Left lung (tissue), 10 donors: ENCODE results near the gene LRRFIP2. TPM values are rescaled to one million over a fixed set of nuclear protein-coding genes. Genes with fewer than 3 reads are reported as not detected.

ENCODE experiments used
- ATAC-seq: fragments of 200-7000 bp; cut with Tn5 transposase; one replicate; pipeline ENCODE4 v1.9.1; 2020; ENCODE audit warnings: moderate library complexity
- DNase-seq, 4 donors: peaks; one replicate each; pipeline ENCODE4 v3.0.0-alpha.2; 2013 to 2020
- H3K27ac ChIP-seq, 2 donors: fragments of 200-600 bp; sonication (generic) in 1 of 2; one replicate each; pipeline versions ENCODE4 v1.5.0 to v1.8.0; 2020 to 2021
- H3K27me3 ChIP-seq, 2 donors: fragments of 200-600 bp; sonication (generic) in 1 of 2; one replicate each; pipeline versions ENCODE4 v1.5.0 to v1.8.0; 2020 to 2021
- H3K36me3 ChIP-seq, 2 donors: fragments of 200-600 bp; sonication (generic) in 1 of 2; one replicate each; pipeline versions ENCODE4 v1.5.0 to v1.8.0; 2020 to 2021
- H3K4me1 ChIP-seq, 2 donors: fragments of 200-600 bp; one replicate each; pipeline ENCODE4 v1.8.0; 2021
- H3K4me3 ChIP-seq, 2 donors: fragments of 200-600 bp; sonication (generic) in 1 of 2; one replicate each; pipeline versions ENCODE4 v1.5.0 to v1.8.0; 2020 to 2021; ENCODE audit warnings: mild to moderate bottlenecking in 1 of 2
- H3K9me3 ChIP-seq, 2 donors: fragments of 200-600 bp; sonication (generic) in 1 of 2; one replicate each; pipeline versions ENCODE4 v1.5.0 to v1.8.0; 2020 to 2021
- CTCF ChIP-seq, 2 donors: fragments of 200-600 bp; sonication (generic) in 1 of 2; IDR thresholded peaks; one replicate each; pipeline versions ENCODE4 v1.5.0 to v1.8.0; 2021; ENCODE audit warnings: antibody characterized with exemption in 2 of 2
- intact Hi-C, 2 donors: fragments of 100-400 bp; cut with DNase I; formaldehyde crosslinking; loops; one replicate each; pipeline versions ENCODE4 v1.11.2 to v1.14.2; 2022
- polyA plus RNA-seq, 6 donors: library from polyadenylated mRNA; unstranded; fragments of 120-200 nt; gene quantifications; one replicate each; pipeline ENCODE4 v1.2.1, GENCODE V29; 2013; ENCODE audit not compliant: insufficient read length in 6 of 6
- total RNA-seq, 2 donors: library from RNA; stranded (reverse); fragmentation: NEBNext Ultra II Directional; extraction: Animal tissue kit (Norgen Biotek cat#: 25700); gene quantifications; one replicate each; pipeline ENCODE4 v1.2.1, GENCODE V29; 2021
- donor health status: DM: no; HTN: yes; CAD: no.
- donor health status: DM: no; HTN: no; CAD: no.

LRRFIP2 gene
- total and polyA plus RNA-seq, 8 donors: 52.6 to 76.3 (median 66.0) TPM

- no peaks in the 10 kb centered on the region for H3K4me1 ChIP-seq
- H3K9me3 ChIP-seq: no peaks in the 10 kb centered on the region
- DNase-seq (no peak), ATAC-seq (no peak)
- intact Hi-C loops: no loop called here
- TF ChIP-seq CTCF (IDR thresholded peaks at IDR 0.05): no peak
- H3K27ac ChIP-seq: no peak overlapping the region
- H3K36me3 ChIP-seq: no peaks in the 10 kb centered on the region
- H3K27me3 ChIP-seq: no peaks in the 10 kb centered on the region
- H3K4me3 ChIP-seq: no peak overlapping the region
Observed at GRCh38 chr3:37200141-37200540, 25.8 kb upstream of the LRRFIP2 start.

DNA sequence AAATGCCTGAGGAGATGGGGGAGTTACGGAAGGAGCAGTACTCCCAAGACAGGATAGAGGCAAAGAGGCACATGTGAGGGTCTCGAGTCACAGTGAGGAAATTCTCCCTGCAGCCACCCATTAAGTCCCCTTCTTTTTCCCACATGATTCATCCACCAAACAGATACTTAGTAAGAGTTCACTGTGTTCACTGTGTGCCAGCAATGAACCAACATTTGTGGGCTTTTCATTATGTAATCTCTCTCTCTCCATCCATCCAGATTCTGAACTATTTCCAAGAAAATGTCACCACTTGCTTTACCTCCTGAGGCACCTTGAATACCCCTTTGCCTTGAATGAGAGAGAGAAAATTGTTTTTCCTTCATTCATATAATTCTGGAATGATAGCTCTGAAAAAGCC is 24.6 kb upstream of the LRRFIP2 start:
- TF ChIP-seq CTCF (IDR thresholded peaks at IDR 0.05): no peak
- H3K4me1 ChIP-seq: no peaks in the 10 kb centered on the region
- no peak overlapping the region for H3K27ac ChIP-seq
- DNase-seq: no peak
- H3K9me3 ChIP-seq: no peaks in the 10 kb centered on the region
- no peak for ATAC-seq
- no peaks in the 10 kb centered on the region for H3K27me3 ChIP-seq
- intact Hi-C loops: no loop called here
- H3K36me3 ChIP-seq: no peaks in the 10 kb centered on the region
- no peak overlapping the region for H3K4me3 ChIP-seq

GRCh38 chr3:37198547-37198946 is 24.2 kb upstream of the LRRFIP2 start:
- ATAC-seq (no peak), DNase-seq (no peak)
- Histone ChIP-seq H3K9me3 (no peaks in the 10 kb centered on the region), H3K36me3 (no peaks in the 10 kb centered on the region), H3K27me3 (no peaks in the 10 kb centered on the region), H3K27ac (no peak overlapping the region), H3K4me3 (no peak overlapping the region), H3K4me1 (no peaks in the 10 kb centered on the region)
- intact Hi-C loops: no loop called here
- TF ChIP-seq CTCF (IDR thresholded peaks at IDR 0.05): no peak

DNA sequence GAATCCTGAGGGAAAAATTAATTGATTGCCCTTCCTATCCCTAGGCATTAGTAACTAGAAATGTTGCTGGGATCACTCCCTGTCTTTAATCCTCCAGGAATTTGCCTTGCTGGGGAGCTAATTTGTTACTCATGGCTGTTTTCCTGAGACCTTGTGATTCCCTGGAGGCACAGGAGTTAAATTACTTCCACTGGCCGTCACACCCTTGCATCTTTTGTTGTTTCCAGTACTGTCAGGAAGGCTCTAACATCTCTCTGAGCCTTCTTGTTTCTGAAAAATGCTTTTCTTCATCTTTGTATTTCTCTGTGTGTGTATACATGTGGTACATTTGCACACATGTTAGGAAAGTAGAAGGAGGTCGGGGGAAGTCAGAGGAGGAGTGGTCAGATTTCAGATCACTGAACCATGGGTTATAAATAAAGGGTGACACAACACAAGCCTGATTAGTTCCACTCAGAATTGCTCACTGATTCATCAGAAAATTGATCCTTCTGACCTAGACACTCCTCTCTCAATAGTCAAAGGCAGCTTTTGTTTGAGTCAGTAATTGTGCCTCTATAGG is 23.5 kb upstream of the LRRFIP2 start:
- ATAC-seq (no peak), DNase-seq (no peak)
- intact Hi-C loops: no loop called here

GRCh38 chr3:37194533-37194932 is 20.2 kb upstream of the LRRFIP2 start:
- Histone ChIP-seq H3K36me3 (no peaks in the 10 kb centered on the region), H3K4me1 (no peaks in the 10 kb centered on the region), H3K27ac (no peak overlapping the region), H3K9me3 (no peaks in the 10 kb centered on the region), H3K4me3 (no peak overlapping the region), H3K27me3 (no peaks in the 10 kb centered on the region)
- DNase-seq (no peak), ATAC-seq (no peak)
- TF ChIP-seq CTCF (IDR thresholded peaks at IDR 0.05): no peak
- intact Hi-C loops: no loop called here

More for the DNA sequence above, 23.5 kb upstream of the LRRFIP2 start:
- H3K27me3 ChIP-seq: no peaks in the 10 kb centered on the region
- H3K4me3 ChIP-seq: no peak overlapping the region
- H3K9me3 ChIP-seq: no peaks in the 10 kb centered on the region
- H3K4me1 ChIP-seq: no peaks in the 10 kb centered on the region
- no peak for TF ChIP-seq CTCF (IDR thresholded peaks at IDR 0.05)
- H3K36me3 ChIP-seq: no peaks in the 10 kb centered on the region
- no peak overlapping the region for H3K27ac ChIP-seq
